Activated B cell treated with CpG ODN at 0.5 μM for 24 hours (primary cell): Measurements from ENCODE around the gene PRR5. TPM values are rescaled to one million over a fixed set of nuclear protein-coding genes. Genes with fewer than 3 reads are reported as not detected.
"Not testable (repeated sequence)": the region's sequence is repeated elsewhere in the genome, so short reads cannot be mapped to it uniquely, and the experiment has no call there.

ENCODE experiments used
- ATAC-seq: fragments of 200-7000 bp; cut with Tn5 transposase; one replicate; pipeline ENCODE4 v1.10.0; 2021; ENCODE audit warnings: low read depth, mild to moderate bottlenecking, moderate library complexity
- CTCF ChIA-PET: fragments of 350-600 bp; sonication (Branson Sonifier 250); formaldehyde crosslinking; loops from one replicate; lab custom pipeline; 2021; ENCODE audit warnings: antibody characterized with exemption; lab: Charles Lee
- POLR2A ChIA-PET: fragments of 350-600 bp; sonication (Branson Sonifier 250); formaldehyde crosslinking; loops from one replicate; lab custom pipeline; 2021; ENCODE audit warnings: antibody characterized with exemption; lab: Charles Lee
- DNase-seq: peaks from one replicate; pipeline ENCODE4 v3.0.0; 2022
- H3K27ac Mint-ChIP-seq: one replicate; pipeline ENCODE4 v1.8.0; 2020; ENCODE audit warnings: mixed read lengths
- H3K27me3 Mint-ChIP-seq: one replicate; pipeline ENCODE4 v1.8.0; 2021; ENCODE audit warnings: mixed read lengths
- H3K36me3 Mint-ChIP-seq: one replicate; pipeline ENCODE4 v1.8.0; 2021; ENCODE audit warnings: low read depth, mixed read lengths
- H3K4me1 Mint-ChIP-seq: one replicate; pipeline ENCODE4 v1.8.0; 2021; ENCODE audit warnings: mixed read lengths
- H3K4me3 Mint-ChIP-seq: one replicate; pipeline ENCODE4 v1.8.0; 2020; ENCODE audit warnings: mild to moderate bottlenecking, mixed read lengths
- H3K9me3 Mint-ChIP-seq: one replicate; pipeline ENCODE4 v1.8.0; 2020; ENCODE audit warnings: mixed read lengths
- intact Hi-C: fragments of 100-400 bp; cut with micrococcal nuclease; formaldehyde crosslinking; loops from one replicate; pipeline ENCODE4 v1.15.1; 2024
- total RNA-seq: library from RNA; stranded (reverse); gene quantifications from 2 replicates; pipeline ENCODE4 v1.2.3, GENCODE V29; 2022
- TF ChIP-seq, protein P1 (sequence below): fragments of 200-600 bp; IDR thresholded peaks from one replicate; pipeline ENCODE4 v1.8.0; 2022; ENCODE audit warnings: antibody characterized with exemption, mild to moderate bottlenecking

PRR5 gene
- total RNA-seq, 1 donor from 2014 or later: 18.0 TPM

DNA sequence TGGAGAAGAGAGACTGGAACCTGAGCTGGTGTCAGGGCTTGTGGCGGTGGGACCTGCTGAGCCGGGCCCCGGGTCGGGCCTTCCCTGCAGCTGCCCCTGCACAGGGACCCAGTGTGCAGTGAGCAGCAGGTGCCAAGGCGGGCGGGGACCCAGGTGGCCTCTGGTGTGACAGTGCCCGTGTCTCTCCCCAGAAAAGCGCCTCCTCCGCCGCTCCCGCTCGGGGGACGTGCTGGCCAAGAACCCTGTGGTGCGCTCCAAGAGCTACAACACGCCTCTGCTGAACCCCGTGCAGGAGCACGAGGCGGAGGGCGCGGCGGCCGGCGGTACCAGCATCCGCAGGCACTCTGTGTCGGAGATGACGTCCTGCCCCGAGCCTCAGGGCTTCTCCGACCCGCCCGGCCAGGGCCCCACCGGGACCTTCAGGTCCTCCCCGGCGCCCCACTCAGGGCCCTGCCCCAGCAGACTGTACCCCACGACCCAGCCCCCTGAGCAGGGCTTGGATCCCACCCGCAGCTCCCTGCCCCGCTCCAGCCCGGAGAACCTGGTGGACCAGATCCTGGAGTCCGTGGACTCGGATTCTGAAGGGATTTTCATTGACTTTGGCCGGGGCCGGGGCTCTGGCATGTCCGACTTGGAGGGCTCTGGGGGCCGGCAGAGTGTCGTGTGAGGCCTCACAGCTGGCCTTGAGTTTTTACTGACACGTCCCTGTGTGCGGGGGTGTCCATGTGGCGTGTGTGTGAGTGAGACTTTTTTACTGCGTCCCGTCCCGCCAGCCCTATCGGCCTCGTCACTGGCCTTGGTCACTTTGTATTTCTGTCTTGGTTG, 34.8 kb downstream of the PRR5 start:
- Mint-ChIP-seq H3K27me3 (peaks cover 2% of the 10 kb centered on the region), H3K9me3 (no peaks in the 10 kb centered on the region), H3K36me3 (no peaks in the 10 kb centered on the region), H3K27ac (no peak overlapping the region), H3K4me1 (peaks cover 3% of the 10 kb centered on the region), H3K4me3 (no peak overlapping the region)
- no peak for ATAC-seq
- CTCF ChIA-PET: interaction anchor here (3.1 to 4.7 kb wide), 2 partner anchors 39 to 52 kb away, joined by 8 to 53 read pairs; no protein-coding TSS in a partner anchor
- DNase-seq: no peak
- POLR2A ChIA-PET: no interaction called here
- intact Hi-C loops: no loop called here
- TF ChIP-seq, protein P1, sequence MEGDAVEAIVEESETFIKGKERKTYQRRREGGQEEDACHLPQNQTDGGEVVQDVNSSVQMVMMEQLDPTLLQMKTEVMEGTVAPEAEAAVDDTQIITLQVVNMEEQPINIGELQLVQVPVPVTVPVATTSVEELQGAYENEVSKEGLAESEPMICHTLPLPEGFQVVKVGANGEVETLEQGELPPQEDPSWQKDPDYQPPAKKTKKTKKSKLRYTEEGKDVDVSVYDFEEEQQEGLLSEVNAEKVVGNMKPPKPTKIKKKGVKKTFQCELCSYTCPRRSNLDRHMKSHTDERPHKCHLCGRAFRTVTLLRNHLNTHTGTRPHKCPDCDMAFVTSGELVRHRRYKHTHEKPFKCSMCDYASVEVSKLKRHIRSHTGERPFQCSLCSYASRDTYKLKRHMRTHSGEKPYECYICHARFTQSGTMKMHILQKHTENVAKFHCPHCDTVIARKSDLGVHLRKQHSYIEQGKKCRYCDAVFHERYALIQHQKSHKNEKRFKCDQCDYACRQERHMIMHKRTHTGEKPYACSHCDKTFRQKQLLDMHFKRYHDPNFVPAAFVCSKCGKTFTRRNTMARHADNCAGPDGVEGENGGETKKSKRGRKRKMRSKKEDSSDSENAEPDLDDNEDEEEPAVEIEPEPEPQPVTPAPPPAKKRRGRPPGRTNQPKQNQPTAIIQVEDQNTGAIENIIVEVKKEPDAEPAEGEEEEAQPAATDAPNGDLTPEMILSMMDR: no peak

- no peaks in the 10 kb centered on the region for H3K9me3 Mint-ChIP-seq
- TF ChIP-seq, protein P1: no peak
- no peak overlapping the region for H3K4me3 Mint-ChIP-seq
- ATAC-seq (no peak), DNase-seq (no peak)
- POLR2A ChIA-PET: no interaction called here
- H3K27ac Mint-ChIP-seq: no peak overlapping the region
- peaks cover 3% of the 10 kb centered on the region for H3K4me1 Mint-ChIP-seq
- peaks cover 2% of the 10 kb centered on the region for H3K27me3 Mint-ChIP-seq
- CTCF ChIA-PET: interaction anchor here (4.7 kb wide), 1 partner anchor 40 kb away, joined by 53 read pairs; no protein-coding TSS in a partner anchor
- H3K36me3 Mint-ChIP-seq: no peaks in the 10 kb centered on the region
- intact Hi-C loops: no loop called here
These were observed 35.7 kb downstream of the PRR5 start for GRCh38 chr22:44737406-44738346.

GRCh38 chr22:44738347-44738715, 36.3 kb downstream of the PRR5 start:
- peaks cover 3% of the 10 kb centered on the region for H3K4me1 Mint-ChIP-seq
- TF ChIP-seq, protein P1: no peak
- DNase-seq (no peak), ATAC-seq (no peak)
- no peaks in the 10 kb centered on the region for H3K9me3 Mint-ChIP-seq
- H3K36me3 Mint-ChIP-seq: no peaks in the 10 kb centered on the region
- no peak overlapping the region for H3K4me3 Mint-ChIP-seq
- peaks cover 3% of the 10 kb centered on the region for H3K27me3 Mint-ChIP-seq
- ChIA-PET POLR2A (interaction anchor here (0.6 kb wide), 1 partner anchor 26 kb away, joined by 4 read pairs; no protein-coding TSS in a partner anchor), CTCF (no interaction called here)
- no peak overlapping the region for H3K27ac Mint-ChIP-seq
- intact Hi-C loops: no loop called here

DNA sequence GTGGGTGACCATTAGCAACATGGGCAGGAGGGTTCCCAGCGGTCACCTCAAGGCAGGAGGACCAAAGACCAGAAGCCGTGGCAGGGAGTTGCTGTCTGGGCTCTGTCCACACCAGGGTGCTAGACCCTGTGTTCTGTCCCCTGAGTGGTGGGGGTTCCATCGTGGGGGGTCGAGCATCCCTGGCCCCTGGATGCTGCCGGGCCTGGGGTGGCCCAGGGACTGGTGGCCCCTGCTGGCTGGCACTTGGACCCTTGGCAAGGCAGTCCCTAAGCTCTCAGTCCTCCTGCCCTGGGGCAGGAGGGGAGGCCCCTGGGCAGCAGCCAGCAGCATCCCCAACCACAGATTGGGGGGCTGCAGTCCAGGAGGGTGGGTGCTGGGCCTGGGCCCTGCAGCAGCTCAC, 37.0 kb downstream of the PRR5 start:
- Mint-ChIP-seq H3K27ac (no peak overlapping the region), H3K9me3 (no peaks in the 10 kb centered on the region), H3K4me3 (no peak overlapping the region), H3K27me3 (peaks cover 4% of the 10 kb centered on the region), H3K4me1 (peaks cover 3% of the 10 kb centered on the region), H3K36me3 (no peaks in the 10 kb centered on the region)
- TF ChIP-seq, protein P1: no peak
- POLR2A ChIA-PET: interaction anchor here (0.6 kb wide), 1 partner anchor 26 kb away, joined by 4 read pairs; no protein-coding TSS in a partner anchor
- CTCF ChIA-PET: no interaction called here
- DNase-seq (no peak), ATAC-seq (no peak)
- intact Hi-C loops: no loop called here

- POLR2A ChIA-PET, H3K9me3 Mint-ChIP-seq, H3K4me1 Mint-ChIP-seq, H3K4me3 Mint-ChIP-seq, H3K27ac Mint-ChIP-seq, H3K36me3 Mint-ChIP-seq, CTCF ChIA-PET, intact Hi-C loops, DNase-seq, H3K27me3 Mint-ChIP-seq, ATAC-seq: not testable (repeated sequence)
These were observed 37.7 kb downstream of the PRR5 start for GRCh38 chr22:44739666-44740065.
